PC-3 (cell line): ENCODE data around the gene TMEM202. TPM values are rescaled to one million over a fixed set of nuclear protein-coding genes. Genes with fewer than 3 reads are reported as not detected.
A peak's percentile ranks its signal among the peaks of the same experiment; 100 is the strongest.

Experiments
- ATAC-seq: fragments of 200-7000 bp; cut with Tn5 transposase; 2 replicates; pipeline ENCODE4 v1.9.1; 2020; ENCODE audit warnings: mild to moderate bottlenecking, moderate library complexity
- Bru-seq: library from RNA; stranded (reverse); fragments of 400-500 nt; gene quantifications from one replicate; lab custom pipeline; 2021; lab: Mats Ljungman, UMichigan
- BruChase-seq, 2 experiments: library from RNA; stranded (reverse); fragments of 400-500 nt; gene quantifications; one replicate each; lab custom pipeline; 2021; lab: Mats Ljungman, UMichigan
- BruUV-seq: library from RNA; stranded (reverse); fragments of 400-500 nt; replicated peaks from 2 replicates; lab custom pipeline; 2021; lab: Mats Ljungman, UMichigan
- CTCF ChIA-PET: fragments of 300-600 bp; sonication (Branson Sonifier 250); formaldehyde crosslinking; loops from one replicate; lab custom pipeline; 2022; ENCODE audit warnings: antibody characterized with exemption; lab: Charles Lee
- POLR2A ChIA-PET: fragments of 300-600 bp; sonication (Branson Sonifier 250); formaldehyde crosslinking; loops from one replicate; lab custom pipeline; 2022; ENCODE audit warnings: antibody characterized with exemption; ENCODE audit not compliant: unreplicated experiment; lab: Charles Lee
- DNase-seq: peaks from one replicate; pipeline ENCODE4 v3.0.0-alpha.2; 2015
- H2AFZ ChIP-seq: fragments of 300-600 bp; sonication (generic); 2 replicates; pipeline ENCODE4 v1.6.0; 2016; ENCODE audit warnings: antibody characterized with exemption, low read length
- H3F3A ChIP-seq: fragments of 300-600 bp; sonication (generic); one replicate; pipeline ENCODE4 v1.6.0; 2017; ENCODE audit warnings: antibody characterized with exemption, low read length, control low read depth, mild to moderate bottlenecking; ENCODE audit not compliant: unreplicated experiment
- H3K27ac ChIP-seq: fragments of 300-600 bp; sonication (generic); 2 replicates; pipeline ENCODE4 v1.5.1; 2016; ENCODE audit warnings: mild to moderate bottlenecking, low read length
- H3K27me3 ChIP-seq: fragments of 300-600 bp; sonication (generic); 2 replicates; pipeline ENCODE4 v1.6.1; 2016; ENCODE audit warnings: low read length, mixed read lengths
- H3K36me3 ChIP-seq: fragments of 300-600 bp; sonication (generic); 2 replicates; pipeline ENCODE4 v1.6.1; 2016; ENCODE audit warnings: low read depth, mixed run types, low read length, mixed read lengths
- H3K4me1 ChIP-seq: fragments of 300-600 bp; sonication (generic); 2 replicates; pipeline ENCODE4 v1.5.1; 2016; ENCODE audit warnings: low read length; ENCODE audit not compliant: insufficient read depth
- H3K4me2 ChIP-seq: fragments of 300-600 bp; sonication (generic); 2 replicates; pipeline ENCODE4 v1.6.0; 2016; ENCODE audit warnings: low read length
- H3K4me3 ChIP-seq: fragments of 300-600 bp; sonication (generic); 2 replicates; pipeline ENCODE4 v1.5.1; 2016; ENCODE audit warnings: mild to moderate bottlenecking, low read length, mixed read lengths
- H3K79me2 ChIP-seq: fragments of 300-600 bp; sonication (generic); 2 replicates; pipeline ENCODE4 v1.6.1; 2017; ENCODE audit warnings: low read length, mixed read lengths
- H3K9ac ChIP-seq: fragments of 300-600 bp; sonication (generic); 2 replicates; pipeline ENCODE4 v1.6.0; 2016; ENCODE audit warnings: mild to moderate bottlenecking, low read length
- H3K9me2 ChIP-seq: fragments of 300-600 bp; sonication (generic); replicated peaks from 2 replicates; pipeline ENCODE4 v1.6.1; 2016; ENCODE audit warnings: mixed run types, low read length, mixed read lengths
- H3K9me3 ChIP-seq: fragments of 300-600 bp; sonication (generic); 2 replicates; pipeline ENCODE4 v1.6.1; 2016; ENCODE audit warnings: low read length, mixed read lengths
- H4K20me1 ChIP-seq: fragments of 300-600 bp; sonication (generic); 2 replicates; pipeline ENCODE4 v1.6.1; 2016; ENCODE audit warnings: low read length, mixed read lengths
- CTCF ChIP-seq: fragments of 300-600 bp; sonication (generic); conservative IDR thresholded peaks from 2 replicates; pipeline ENCODE4 v1.5.1; 2017; ENCODE audit warnings: antibody characterized with exemption, low read depth, mild to moderate bottlenecking, low read length
- EZH2 ChIP-seq: fragments of 300-600 bp; sonication (generic); IDR thresholded peaks from one replicate; pipeline ENCODE4 v1.6.1; 2017; ENCODE audit warnings: antibody characterized with exemption, mild to moderate bottlenecking, low read length; ENCODE audit not compliant: unreplicated experiment
- EZH2phosphoT487 ChIP-seq: fragments of 300-600 bp; sonication (generic); IDR thresholded peaks from 2 replicates; pipeline ENCODE4 v1.6.1; 2018; ENCODE audit warnings: mild to moderate bottlenecking, antibody characterized with exemption, low read length, borderline replicate concordance
- intact Hi-C: fragments of 100-400 bp; cut with micrococcal nuclease; formaldehyde crosslinking; loops from 2 replicates; pipeline ENCODE4 v1.9.0; 2023
- long read RNA-seq: library from polyadenylated mRNA; unstranded; transcript quantifications from one replicate; pipeline ENCODE4 v2.0.0, GENCODE V29; 2021; ENCODE audit not compliant: unreplicated experiment
- total RNA-seq: library from RNA; depleted of rRNA; stranded (reverse); fragments of >200 nt; gene quantifications from 2 replicates; pipeline ENCODE4 v1.2.3, GENCODE V29; 2014; rRNA removed

Gene TMEM202
- total RNA-seq (not detected in 2 replicates), Bru-seq, nascent RNA (percentile 5 among the genes with signal in this experiment), BruChase-seq, experiment 1, labeled RNA remaining after a 6-hour chase (not detected), BruChase-seq, experiment 2, labeled RNA remaining after a 2-hour chase (not detected)
- long read RNA-seq, result 0 reads

- H3K4me1 ChIP-seq, result no peaks in the 10 kb centered on the region
- ChIA-PET POLR2A (no interaction called here), CTCF (no interaction called here)
- no peaks in the 10 kb centered on the region for H3F3A ChIP-seq
- no peaks in the 10 kb centered on the region for H3K9me2 ChIP-seq
- H3K4me2 ChIP-seq, result no peak within 1 kb of the TSS
- peaks cover 8% of the 10 kb centered on the region for H3K27me3 ChIP-seq
- H3K9ac ChIP-seq, result no peak within 1 kb of the TSS
- no peak within 1 kb of the TSS for H3K27ac ChIP-seq
- no TSS peak for BruUV-seq
- no peak within 1 kb of the TSS for H2AFZ ChIP-seq
- ATAC-seq, result no peak
- DNase-seq, result no peak
- intact Hi-C loops, result no loop called here
- H3K4me3 ChIP-seq, result no peak within 1 kb of the TSS
- H3K36me3 ChIP-seq, result no peaks in the 10 kb centered on the region
- TF ChIP-seq CTCF (no peak), EZH2 (no peak), EZH2phosphoT487 (no peak)
- H3K79me2 ChIP-seq, result no peaks in the 10 kb centered on the region
- no peaks in the 10 kb centered on the region for H3K9me3 ChIP-seq
- no peaks in the 10 kb centered on the region for H4K20me1 ChIP-seq
Measured at GRCh38 chr15:72397796-72398588, at the start of gene TMEM202. TMEM202 (plus strand) TSS chr15:72398305; CDS start chr15:72398327, 22 bp downstream.

- POLR2A ChIA-PET, result no interaction called here
- TF ChIP-seq CTCF (no peak), EZH2 (no peak), EZH2phosphoT487 (no peak)
- ATAC-seq (peak; percentile 60), DNase-seq (peak; percentile 86)
- CTCF ChIA-PET, result no interaction called here
- H3F3A ChIP-seq, result no peaks in the 10 kb centered on the region
- peak overlapping the region; percentile 33 for H3K27ac ChIP-seq
- H4K20me1 ChIP-seq, result no peaks in the 10 kb centered on the region
- no peaks in the 10 kb centered on the region for H3K36me3 ChIP-seq
- H3K4me3 ChIP-seq, result no peak overlapping the region
- no peaks in the 10 kb centered on the region for H3K9me2 ChIP-seq
- peak overlapping the region; percentile 54 for H3K4me2 ChIP-seq
- BruUV-seq, result no TSS peak
- no peaks in the 10 kb centered on the region for H3K79me2 ChIP-seq
- no peak overlapping the region for H3K9ac ChIP-seq
- intact Hi-C loops, result no loop called here
- no peaks in the 10 kb centered on the region for H3K27me3 ChIP-seq
- no peak overlapping the region for H2AFZ ChIP-seq
- H3K9me3 ChIP-seq, result no peaks in the 10 kb centered on the region
- H3K4me1 ChIP-seq, result peaks cover 23% of the 10 kb centered on the region
Measured at GRCh38 chr15:72353266-72353665, 44.8 kb upstream of the TMEM202 start.

GRCh38 chr15:72354496-72354895, 43.6 kb upstream of the TMEM202 start:
- CTCF ChIA-PET, result no interaction called here

More at GRCh38 chr15:72354496-72354895, 43.6 kb upstream of the TMEM202 start:
- no peak for ATAC-seq
- Histone ChIP-seq H2AFZ (no peak overlapping the region), H3K27ac (no peak overlapping the region), H3K4me1 (peaks cover 35% of the 10 kb centered on the region), H3K36me3 (no peaks in the 10 kb centered on the region), H3K79me2 (no peaks in the 10 kb centered on the region), H3F3A (no peaks in the 10 kb centered on the region), H3K4me2 (no peak overlapping the region), H4K20me1 (no peaks in the 10 kb centered on the region), H3K9ac (no peak overlapping the region), H3K27me3 (no peaks in the 10 kb centered on the region), H3K9me3 (no peaks in the 10 kb centered on the region), H3K4me3 (no peak overlapping the region), H3K9me2 (no peaks in the 10 kb centered on the region)
- no peak for TF ChIP-seq CTCF
- no peak for TF ChIP-seq EZH2
- BruUV-seq, result no TSS peak
- intact Hi-C loops, result no loop called here
- POLR2A ChIA-PET, result no interaction called here
- DNase-seq, result no peak
